ENCODE measurements around the gene CKAP5. TPM values are rescaled to one million over a fixed set of nuclear protein-coding genes. Genes with fewer than 3 reads are reported as not detected.

The CKAP5 gene
- total RNA-seq, 1 experiment from 2014 or later = 221 TPM

- ChIA-PET CTCF (no interaction called here), POLR2A (no interaction called here)
- Histone ChIP-seq H3K9me3 (no peaks in the 10 kb centered on the region), H3K27me3 (replicated peaks; ENCODE audit: control insufficient read depth, insufficient read depth, low read length) (no peaks in the 10 kb centered on the region), H3K4me3 (ENCODE audit: low read depth, low read length) (no peak overlapping the region), H3K4me1 (0 out of 2 replicates have a peak, but pooled peaks cover 1% of the 10 kb centered on the region), H3K36me3 (ENCODE audit: control insufficient read depth, insufficient read depth, low read length) (no peaks in the 10 kb centered on the region; the same call in 1 of the 2 replicates)
- Mint-ChIP-seq H3K4me3 (ENCODE audit: unreplicated experiment) (no peak overlapping the region), H3K9me3 (ENCODE audit: unreplicated experiment) (no peaks in the 10 kb centered on the region), H3K27me3 (ENCODE audit: insufficient read depth, unreplicated experiment) (no peaks in the 10 kb centered on the region), H3K36me3 (ENCODE audit: insufficient read depth, unreplicated experiment) (peaks cover 55% of the 10 kb centered on the region), H3K4me1 (ENCODE audit: low read depth, unreplicated experiment) (peaks cover 46% of the 10 kb centered on the region), H3K27ac (ENCODE audit: unreplicated experiment) (no peak overlapping the region)
- no peak for DNase-seq
- no peak for TF ChIP-seq CTCF (IDR thresholded peaks at IDR 0.05; ENCODE audit: insufficient read depth in 1 of 2, low read depth in 1 of 2, low read length in 1 of 2, severe bottlenecking in 1 of 2, unreplicated experiment in 1 of 2)
- BruUV-seq (replicated peaks) = no TSS peak
- intact Hi-C loops (cut with micrococcal nuclease; ENCODE audit: unreplicated experiment) = no loop called here
These were observed 11.3 kb downstream of the CKAP5 start for GRCh38 chr11:46834821-46835220.

GRCh38 chr11:46832511-46833214 is 13.4 kb downstream of the CKAP5 start:
- H3K4me1 ChIP-seq = peaks cover 12% of the 10 kb centered on the region
- Mint-ChIP-seq H3K4me1 (ENCODE audit: low read depth, unreplicated experiment) (peaks cover 42% of the 10 kb centered on the region), H3K27ac (ENCODE audit: unreplicated experiment) (no peak overlapping the region), H3K9me3 (ENCODE audit: unreplicated experiment) (no peaks in the 10 kb centered on the region), H3K27me3 (ENCODE audit: insufficient read depth, unreplicated experiment) (no peaks in the 10 kb centered on the region), H3K36me3 (ENCODE audit: insufficient read depth, unreplicated experiment) (peaks cover 50% of the 10 kb centered on the region), H3K4me3 (ENCODE audit: unreplicated experiment) (no peak overlapping the region)
- POLR2A ChIA-PET = no interaction called here
- H3K27me3 ChIP-seq (replicated peaks; ENCODE audit: control insufficient read depth, insufficient read depth, low read length) = no peaks in the 10 kb centered on the region
- CTCF ChIA-PET = no interaction called here
- no peak for DNase-seq
- no peak for TF ChIP-seq CTCF (IDR thresholded peaks at IDR 0.05; ENCODE audit: insufficient read depth in 1 of 2, low read depth in 1 of 2, low read length in 1 of 2, severe bottlenecking in 1 of 2, unreplicated experiment in 1 of 2)
- no TSS peak for BruUV-seq (replicated peaks)
- intact Hi-C loops (cut with micrococcal nuclease; ENCODE audit: unreplicated experiment) = no loop called here
- no peaks in the 10 kb centered on the region for H3K9me3 ChIP-seq
- H3K36me3 ChIP-seq (ENCODE audit: control insufficient read depth, insufficient read depth, low read length) = no peaks in the 10 kb centered on the region; the same call in 1 of the 2 replicates
- no peak overlapping the region for H3K4me3 ChIP-seq (ENCODE audit: low read depth, low read length)

GRCh38 chr11:46827995-46828394 is 18.1 kb downstream of the CKAP5 start:
- no peak for DNase-seq
- TF ChIP-seq CTCF (IDR thresholded peaks at IDR 0.05; ENCODE audit: insufficient read depth in 1 of 2, low read depth in 1 of 2, low read length in 1 of 2, severe bottlenecking in 1 of 2, unreplicated experiment in 1 of 2) = no peak
- Mint-ChIP-seq H3K36me3 (ENCODE audit: insufficient read depth, unreplicated experiment) (peaks cover 41% of the 10 kb centered on the region), H3K27ac (ENCODE audit: unreplicated experiment) (no peak overlapping the region), H3K4me1 (ENCODE audit: low read depth, unreplicated experiment) (peaks cover 39% of the 10 kb centered on the region), H3K27me3 (ENCODE audit: insufficient read depth, unreplicated experiment) (no peaks in the 10 kb centered on the region), H3K4me3 (ENCODE audit: unreplicated experiment) (no peak overlapping the region), H3K9me3 (ENCODE audit: unreplicated experiment) (no peaks in the 10 kb centered on the region)
- intact Hi-C loops (cut with micrococcal nuclease; ENCODE audit: unreplicated experiment) = no loop called here
- no TSS peak for BruUV-seq (replicated peaks)
- no peak overlapping the region for H3K4me3 ChIP-seq (ENCODE audit: low read depth, low read length)
- H3K9me3 ChIP-seq = no peaks in the 10 kb centered on the region
- no peaks in the 10 kb centered on the region for H3K27me3 ChIP-seq (replicated peaks; ENCODE audit: control insufficient read depth, insufficient read depth, low read length)
- ChIA-PET CTCF (no interaction called here), POLR2A (interaction anchor here (0.6 kb wide), 2 partner anchors 17 to 18 kb away, joined by 6 to 7 read pairs; partner anchors contain the start of gene CKAP5)
- peaks cover 27% of the 10 kb centered on the region for H3K4me1 ChIP-seq
- H3K36me3 ChIP-seq (ENCODE audit: control insufficient read depth, insufficient read depth, low read length) = no peaks in the 10 kb centered on the region; the same call in 1 of the 2 replicates

All from Caco-2 (cell line).